ENCODE data around the gene NEDD9. TPM values are rescaled to one million over a fixed set of nuclear protein-coding genes. Genes with fewer than 3 reads are reported as not detected.

The NEDD9 gene
- polyA plus RNA-seq, 1 of the 3 experiments (the other 2 are of a cell fraction), result 7.4 TPM

DNA sequence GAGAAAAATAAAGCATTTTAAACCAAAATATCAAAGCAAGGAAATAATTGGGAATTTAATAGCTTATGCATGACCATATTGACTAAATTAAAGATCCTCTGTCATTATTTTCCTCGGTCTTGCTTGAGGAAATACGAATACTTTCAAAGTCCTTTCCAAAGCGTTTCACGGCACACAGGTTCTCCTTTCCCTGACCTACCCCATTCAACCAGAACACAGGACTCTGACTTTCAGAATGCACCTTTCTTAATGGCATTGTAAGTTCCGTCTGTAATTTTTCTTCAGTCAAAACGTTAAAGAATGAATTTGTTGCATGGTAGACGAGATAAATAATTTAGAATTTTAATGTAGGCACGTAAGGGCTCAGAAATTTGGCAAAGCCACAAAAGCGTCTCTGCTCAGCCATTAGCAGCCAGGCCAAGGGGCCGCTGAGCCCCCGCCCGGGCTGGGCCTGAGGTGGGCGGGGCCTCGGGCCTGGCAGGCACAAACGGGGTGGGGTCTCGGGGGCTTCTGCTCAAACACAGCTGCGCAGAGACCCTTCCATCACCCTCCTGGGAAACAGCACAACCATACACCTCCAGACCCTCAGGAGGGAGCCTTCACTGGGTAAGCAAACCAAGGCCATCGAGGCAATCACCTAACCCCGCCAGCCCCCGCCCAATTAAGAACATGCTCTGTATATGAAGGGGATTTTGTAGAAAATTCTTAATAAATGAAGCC lies 3.4 kb downstream of the NEDD9 start:
- Histone ChIP-seq H3K4me2 (peak overlapping the region; percentile 62), H3K4me3 (ENCODE audit: low read depth in 2 of 2, low read length in 1 of 2) (peak overlapping the region; percentile 75 to 91)
- POLR2A ChIA-PET, result no interaction called here

More for the DNA sequence above, 3.4 kb downstream of the NEDD9 start:
- Histone ChIP-seq H3K27ac (ENCODE audit: low read depth in 2 of 2, low read length in 1 of 2) (peak overlapping the region; percentile 8 to 90; a peak in 2 of 4 replicates), H3F3A (replicated peaks; ENCODE audit: insufficient read depth) (peaks cover 31% of the 10 kb centered on the region), H3K4me1 (ENCODE audit: control insufficient read depth in 1 of 2, insufficient read depth in 2 of 2, low read depth in 1 of 2, low read length in 1 of 2) (peaks cover 27 to 28% of the 10 kb centered on the region in 2 experiments), H3K27me3 (ENCODE audit: insufficient read depth) (no peaks in the 10 kb centered on the region), H3K79me2 (ENCODE audit: insufficient read depth) (peaks cover 82% of the 10 kb centered on the region), H4K20me1 (ENCODE audit: insufficient read depth) (no peaks in the 10 kb centered on the region), H3K36me3 (replicated peaks in 1 of 2; ENCODE audit: control insufficient read depth in 1 of 2, insufficient read depth in 2 of 2, low read length in 1 of 2) (peaks cover 0 to 8% of the 10 kb centered on the region in 2 experiments), H3K9ac (peak overlapping the region; percentile 79; the same call in 1 of the 2 replicates), H2AFZ (ENCODE audit: low read depth) (no peak overlapping the region), H3K9me3 (no peaks in the 10 kb centered on the region), H3K9me2 (no peaks in the 10 kb centered on the region)
- TF ChIP-seq, protein P1, sequence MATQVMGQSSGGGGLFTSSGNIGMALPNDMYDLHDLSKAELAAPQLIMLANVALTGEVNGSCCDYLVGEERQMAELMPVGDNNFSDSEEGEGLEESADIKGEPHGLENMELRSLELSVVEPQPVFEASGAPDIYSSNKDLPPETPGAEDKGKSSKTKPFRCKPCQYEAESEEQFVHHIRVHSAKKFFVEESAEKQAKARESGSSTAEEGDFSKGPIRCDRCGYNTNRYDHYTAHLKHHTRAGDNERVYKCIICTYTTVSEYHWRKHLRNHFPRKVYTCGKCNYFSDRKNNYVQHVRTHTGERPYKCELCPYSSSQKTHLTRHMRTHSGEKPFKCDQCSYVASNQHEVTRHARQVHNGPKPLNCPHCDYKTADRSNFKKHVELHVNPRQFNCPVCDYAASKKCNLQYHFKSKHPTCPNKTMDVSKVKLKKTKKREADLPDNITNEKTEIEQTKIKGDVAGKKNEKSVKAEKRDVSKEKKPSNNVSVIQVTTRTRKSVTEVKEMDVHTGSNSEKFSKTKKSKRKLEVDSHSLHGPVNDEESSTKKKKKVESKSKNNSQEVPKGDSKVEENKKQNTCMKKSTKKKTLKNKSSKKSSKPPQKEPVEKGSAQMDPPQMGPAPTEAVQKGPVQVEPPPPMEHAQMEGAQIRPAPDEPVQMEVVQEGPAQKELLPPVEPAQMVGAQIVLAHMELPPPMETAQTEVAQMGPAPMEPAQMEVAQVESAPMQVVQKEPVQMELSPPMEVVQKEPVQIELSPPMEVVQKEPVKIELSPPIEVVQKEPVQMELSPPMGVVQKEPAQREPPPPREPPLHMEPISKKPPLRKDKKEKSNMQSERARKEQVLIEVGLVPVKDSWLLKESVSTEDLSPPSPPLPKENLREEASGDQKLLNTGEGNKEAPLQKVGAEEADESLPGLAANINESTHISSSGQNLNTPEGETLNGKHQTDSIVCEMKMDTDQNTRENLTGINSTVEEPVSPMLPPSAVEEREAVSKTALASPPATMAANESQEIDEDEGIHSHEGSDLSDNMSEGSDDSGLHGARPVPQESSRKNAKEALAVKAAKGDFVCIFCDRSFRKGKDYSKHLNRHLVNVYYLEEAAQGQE (IDR thresholded peaks at IDR 0.05; ENCODE audit: low read depth, low read length), result no peak
- TF ChIP-seq NRF1 (IDR thresholded peaks at IDR 0.05; ENCODE audit: low read depth, low read length) (no peak), TAF1 (IDR thresholded peaks at IDR 0.05; ENCODE audit: borderline replicate concordance, low read depth, low read length) (no peak), MEF2A (IDR thresholded peaks at IDR 0.05; ENCODE audit: borderline replicate concordance, low read depth) (no peak), RXRA (IDR thresholded peaks at IDR 0.05; ENCODE audit: borderline replicate concordance, low read depth) (no peak), RAD21 (IDR thresholded peaks at IDR 0.05; ENCODE audit: low read length) (no peak), ZBTB33 (IDR thresholded peaks at IDR 0.05; ENCODE audit: borderline replicate concordance, low read depth) (no peak), EP300 (IDR thresholded peaks at IDR 0.05; ENCODE audit: borderline replicate concordance in 1 of 2, low read depth in 1 of 2, low read length in 1 of 2) (no peak), TEAD4 (IDR thresholded peaks at IDR 0.05; ENCODE audit: borderline replicate concordance, insufficient read depth) (no peak), SMC3 (IDR thresholded peaks at IDR 0.05; ENCODE audit: low read depth, low read length) (no peak), NFIC (IDR thresholded peaks at IDR 0.05; ENCODE audit: borderline replicate concordance) (no peak), POLR2AphosphoS5 (IDR thresholded peaks at IDR 0.05; ENCODE audit: low read depth, low read length) (no peak), MAX (IDR thresholded peaks at IDR 0.05; ENCODE audit: low read depth) (no peak)
- TF ChIP-seq, protein P2, sequence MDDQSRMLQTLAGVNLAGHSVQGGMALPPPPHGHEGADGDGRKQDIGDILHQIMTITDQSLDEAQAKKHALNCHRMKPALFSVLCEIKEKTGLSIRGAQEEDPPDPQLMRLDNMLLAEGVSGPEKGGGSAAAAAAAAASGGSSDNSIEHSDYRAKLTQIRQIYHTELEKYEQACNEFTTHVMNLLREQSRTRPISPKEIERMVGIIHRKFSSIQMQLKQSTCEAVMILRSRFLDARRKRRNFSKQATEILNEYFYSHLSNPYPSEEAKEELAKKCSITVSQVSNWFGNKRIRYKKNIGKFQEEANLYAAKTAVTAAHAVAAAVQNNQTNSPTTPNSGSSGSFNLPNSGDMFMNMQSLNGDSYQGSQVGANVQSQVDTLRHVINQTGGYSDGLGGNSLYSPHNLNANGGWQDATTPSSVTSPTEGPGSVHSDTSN (IDR thresholded peaks at IDR 0.05), result no peak
- TF ChIP-seq, protein P3, sequence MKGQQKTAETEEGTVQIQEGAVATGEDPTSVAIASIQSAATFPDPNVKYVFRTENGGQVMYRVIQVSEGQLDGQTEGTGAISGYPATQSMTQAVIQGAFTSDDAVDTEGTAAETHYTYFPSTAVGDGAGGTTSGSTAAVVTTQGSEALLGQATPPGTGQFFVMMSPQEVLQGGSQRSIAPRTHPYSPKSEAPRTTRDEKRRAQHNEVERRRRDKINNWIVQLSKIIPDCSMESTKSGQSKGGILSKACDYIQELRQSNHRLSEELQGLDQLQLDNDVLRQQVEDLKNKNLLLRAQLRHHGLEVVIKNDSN (IDR thresholded peaks at IDR 0.05; ENCODE audit: borderline replicate concordance, low read depth), result no peak
- WGBS (ENCODE audit: low lambda C conversion rate), result 87% methylated on average over 14 of the region's 20 CpGs
- no peak for DNase-seq
- CTCF ChIA-PET, result interaction anchor here (1.4 to 2.5 kb wide), 2 partner anchors 13 to 267 kb away, joined by 4 to 19 read pairs; no protein-coding TSS in a partner anchor
